ENCODE results near the gene NOTCH1. TPM values are rescaled to one million over a fixed set of nuclear protein-coding genes. Genes with fewer than 3 reads are reported as not detected.

NOTCH1 gene
- total and polyA plus RNA-seq, 11 donors = 8.0 to 47.3 (median 20.3) TPM

DNA sequence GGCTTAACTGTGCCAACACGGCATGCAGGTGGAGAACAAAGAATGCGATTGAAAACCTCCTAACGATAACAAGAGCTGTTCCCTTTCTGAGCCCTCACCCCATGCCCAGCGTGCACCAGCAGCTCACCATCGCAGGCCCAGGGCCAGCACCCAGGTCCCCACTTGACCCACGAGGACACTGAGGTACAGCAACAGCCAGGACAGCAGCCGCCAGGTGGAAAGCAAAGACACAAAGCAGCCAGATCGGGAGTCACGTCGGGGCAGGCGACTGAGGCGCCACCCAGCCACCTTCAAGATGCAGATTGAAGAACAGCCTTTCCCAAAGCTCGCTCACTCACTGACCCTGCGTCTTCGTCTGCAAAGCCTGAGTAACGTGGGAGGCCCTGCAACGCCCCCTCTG lies 56.1 kb downstream of the NOTCH1 start:
- H3K27me3 ChIP-seq = no peaks in the 10 kb centered on the region
- TF ChIP-seq CTCF (IDR thresholded peaks at IDR 0.05) (no peak), POLR2A (IDR thresholded peaks at IDR 0.05) (no peak)
- H3K27ac ChIP-seq = no peak overlapping the region
- ATAC-seq (no peak), DNase-seq (no peak)
- WGBS, 4 donors = 88 to 95% (median 92%) methylated on average over 11 to 17 of the region's 17 CpGs
- H3K4me1 ChIP-seq = peaks cover 0 to 37% (median 16%) of the 10 kb centered on the region in 12 donors
- intact Hi-C loops (cut with DNase I) = loop anchor here (2.0 to 10.0 kb wide), 7 partner anchors 43 to 205 kb away; partner anchors contain the start of gene NOTCH1 (in 3 of the 10)
- H3K9me3 ChIP-seq = no peaks in the 10 kb centered on the region
- no peak overlapping the region for H3K4me3 ChIP-seq
- H3K36me3 ChIP-seq = peaks cover 0 to 7% (median 1%) of the 10 kb centered on the region in 9 donors

- intact Hi-C loops (cut with DNase I) = loop anchor here (1.0 to 10.0 kb wide), 9 partner anchors 54 to 206 kb away; partner anchors contain the start of gene NOTCH1 (in 2 of the 10)
These were observed 57.3 kb downstream of the NOTCH1 start for GRCh38 chr9:136488247-136489214.

DNA sequence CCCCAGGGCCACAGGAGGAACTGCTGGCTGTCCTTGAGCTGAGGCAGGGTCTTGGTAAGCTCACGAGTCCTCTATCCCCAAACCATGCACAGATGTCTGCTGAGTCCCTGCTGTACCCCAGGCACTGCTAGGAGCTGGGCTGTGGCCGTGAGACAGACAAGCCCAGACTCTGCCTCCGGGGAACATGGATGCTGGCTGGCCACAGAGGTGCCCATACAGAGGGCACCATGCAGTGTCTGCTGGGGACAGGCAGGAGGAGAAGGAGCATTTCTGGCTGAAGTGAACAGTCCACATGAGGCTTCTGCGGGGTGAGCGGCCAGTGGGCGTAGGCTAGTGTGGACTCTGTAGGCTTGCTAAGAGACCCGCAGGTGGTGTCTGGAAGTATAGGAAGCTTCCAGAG lies 58.2 kb downstream of the NOTCH1 start:
- intact Hi-C loops (cut with DNase I) = loop anchor here (1.0 to 10.0 kb wide), 9 partner anchors 55 to 207 kb away; partner anchors contain the start of gene NOTCH1 (in 2 of the 10)
- Histone ChIP-seq H3K4me3 (no peak overlapping the region), H3K27ac (no peak overlapping the region), H3K9me3 (no peaks in the 10 kb centered on the region), H3K27me3 (no peaks in the 10 kb centered on the region), H3K36me3 (no peaks in the 10 kb centered on the region), H3K4me1 (peaks cover 8 to 28% (median 22%) of the 10 kb centered on the region in 12 donors)
- WGBS, 4 donors = 89 to 95% (median 94%) methylated on average over 4 to 7 of the region's 7 CpGs
- TF ChIP-seq CTCF (IDR thresholded peaks at IDR 0.05) = no peak
- no peak for TF ChIP-seq POLR2A (IDR thresholded peaks at IDR 0.05)
- ATAC-seq (no peak), DNase-seq (no peak)

More at GRCh38 chr9:136488247-136489214, 57.3 kb downstream of the NOTCH1 start:
- TF ChIP-seq POLR2A (IDR thresholded peaks at IDR 0.05) (no peak), CTCF (IDR thresholded peaks at IDR 0.05) (peak; percentile 94 to 100 (median 97))
- DNase-seq = peak; percentile 68 to 87 (median 73)
- Histone ChIP-seq H3K4me3 (no peak overlapping the region), H3K36me3 (no peaks in the 10 kb centered on the region), H3K27me3 (no peaks in the 10 kb centered on the region), H3K4me1 (peaks cover 8 to 36% (median 23%) of the 10 kb centered on the region in 12 donors), H3K9me3 (no peaks in the 10 kb centered on the region), H3K27ac (no peak overlapping the region)
- 28 to 36% (median 28%) methylated on average over 21 to 22 of the region's 22 CpGs for WGBS, 4 donors
- ATAC-seq = peak in 2 of 4 donors; percentile 20 to 56
